ENCODE data around the gene KCTD21.
"Not testable (repeated sequence)": the region's sequence is repeated elsewhere in the genome, so short reads cannot be mapped to it uniquely, and the experiment has no call there.

KCTD21 gene
- total RNA-seq: 2.0 to 29.6 (median 9.2) reads per million in 9 experiments

DNA sequence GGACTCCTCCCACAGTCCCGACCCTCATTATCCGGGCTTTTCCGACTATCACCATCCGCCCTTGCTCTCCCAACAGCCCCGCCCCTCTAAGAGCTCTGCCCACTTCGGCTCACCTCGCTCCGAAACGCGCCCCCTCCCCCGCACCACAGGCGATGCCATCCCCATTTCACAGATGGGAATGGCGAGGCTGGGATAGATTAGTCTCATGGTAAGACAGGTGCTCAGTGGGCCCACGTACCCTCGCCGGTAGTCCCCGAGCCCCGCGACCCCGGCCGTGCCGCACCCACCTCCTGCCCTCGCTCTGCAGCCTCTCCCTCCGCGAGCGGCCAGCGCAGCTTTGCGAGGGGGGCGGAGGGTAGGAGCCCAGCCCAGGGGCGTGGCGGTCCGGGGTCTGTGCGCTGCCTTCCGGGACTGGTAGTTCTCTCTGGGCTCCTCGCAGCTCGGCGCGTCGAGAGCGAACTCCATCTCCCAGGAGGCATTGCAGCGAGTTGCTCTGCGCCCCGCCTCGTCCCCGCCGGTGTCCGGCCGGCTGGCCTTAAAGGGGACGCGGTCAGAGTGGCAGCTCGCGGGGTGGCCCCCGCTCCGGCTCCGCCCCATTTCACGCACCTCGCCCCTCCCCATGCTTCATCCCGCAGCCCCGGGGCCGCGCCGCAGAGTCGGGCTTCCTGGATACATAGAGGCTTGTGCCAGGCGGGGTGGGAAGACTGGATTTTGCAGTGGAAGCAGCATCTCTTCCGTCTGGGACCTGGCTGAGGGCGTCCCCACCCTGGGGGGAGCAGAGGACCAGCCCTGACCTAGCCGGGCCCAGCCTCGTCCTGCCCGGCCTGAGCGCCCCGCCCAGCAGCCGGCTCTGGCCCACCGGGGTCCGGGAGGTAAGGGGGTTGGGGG is at the start of gene KCTD21, which contains the start of gene USP35:
Gene KCTD21 (minus strand): TSS at position 341 of the 888 bp plus-strand sequence. CDS start 14,072 bp downstream, outside the sequence.
Gene USP35 (plus strand): TSS at position 634 of the 888 bp plus-strand sequence. CDS start 7,327 bp downstream, outside the sequence.
- DNase-seq: peak; percentile 86 to 87 (median 86)
- Mint-ChIP-seq H3K27me3 (no peaks in the 10 kb centered on the region), H3K27ac (peak within 1 kb of the TSS; percentile 85 to 88), H3K4me1 (ENCODE audit: low read depth in 2 of 2) (peaks cover 32 to 42% of the 10 kb centered on the region in 2 donors), H3K4me3 (peak within 1 kb of the TSS; percentile 95 to 97), H3K9me3 (no peaks in the 10 kb centered on the region), H3K36me3 (ENCODE audit: insufficient read depth) (peaks cover 18% of the 10 kb centered on the region)
- ATAC-seq (replicated peaks): peak; percentile 86

GRCh38 chr11:78237293-78238046 is 49.0 kb upstream of the KCTD21 start:
- Mint-ChIP-seq H3K27ac (no peak overlapping the region), H3K9me3 (peaks cover 4 to 28% of the 10 kb centered on the region in 2 donors), H3K36me3 (ENCODE audit: insufficient read depth) (peaks cover 2% of the 10 kb centered on the region), H3K4me1 (ENCODE audit: low read depth in 2 of 2) (no peaks in the 10 kb centered on the region), H3K4me3 (no peak overlapping the region), H3K27me3 (peaks cover 12 to 14% of the 10 kb centered on the region in 2 donors)
- DNase-seq: no peak
- no peak for ATAC-seq (replicated peaks)

GRCh38 chr11:78234006-78234405 is 45.6 kb upstream of the KCTD21 start:
- Mint-ChIP-seq H3K27me3 (peaks cover 12 to 14% of the 10 kb centered on the region in 2 donors), H3K4me1 (ENCODE audit: low read depth in 2 of 2) (no peaks in the 10 kb centered on the region), H3K4me3 (no peak overlapping the region), H3K9me3 (peaks cover 0 to 12% of the 10 kb centered on the region in 2 donors), H3K27ac (no peak overlapping the region), H3K36me3 (ENCODE audit: insufficient read depth) (peaks cover 2% of the 10 kb centered on the region)
- no peak for ATAC-seq (replicated peaks)
- DNase-seq: no peak

GRCh38 chr11:78233046-78233445 is 44.6 kb upstream of the KCTD21 start:
- Mint-ChIP-seq H3K9me3 (peaks cover 0 to 12% of the 10 kb centered on the region in 2 donors), H3K27me3 (peaks cover 12 to 14% of the 10 kb centered on the region in 2 donors)
- not testable (repeated sequence) for H3K27ac Mint-ChIP-seq; ATAC-seq (replicated peaks); H3K4me3 Mint-ChIP-seq; H3K36me3 Mint-ChIP-seq (ENCODE audit: insufficient read depth); DNase-seq; H3K4me1 Mint-ChIP-seq (ENCODE audit: low read depth in 2 of 2)

DNA sequence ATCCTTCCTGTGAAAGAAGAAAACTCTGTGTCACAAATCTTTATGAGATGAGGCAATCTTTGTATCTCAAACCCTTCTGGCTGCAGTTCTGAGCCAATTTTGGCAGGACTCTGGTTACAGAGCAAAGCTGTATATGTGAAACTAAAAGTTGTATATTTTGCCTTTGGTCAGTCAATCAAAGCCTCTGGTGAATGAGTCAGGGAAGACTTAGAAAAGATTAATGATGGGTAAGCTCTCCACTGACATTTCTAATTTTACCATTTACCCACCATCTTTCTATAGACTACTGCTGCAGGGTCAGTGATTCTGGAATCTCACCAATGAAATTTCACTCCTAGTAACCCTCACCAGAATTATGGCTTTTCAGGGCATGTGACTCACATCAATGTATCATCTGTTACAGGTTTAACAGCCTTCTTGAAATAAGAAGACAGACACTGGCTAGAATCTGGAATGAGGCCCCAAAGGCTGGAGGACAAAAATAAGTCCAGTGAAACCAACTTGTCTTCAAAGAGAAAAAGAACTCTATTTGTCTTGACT is 43.6 kb upstream of the KCTD21 start:
- ATAC-seq (replicated peaks) (no peak), DNase-seq (no peak)
- no peaks in the 10 kb centered on the region for H3K4me1 Mint-ChIP-seq (ENCODE audit: low read depth in 2 of 2)
- H3K36me3 Mint-ChIP-seq (ENCODE audit: insufficient read depth): peaks cover 5% of the 10 kb centered on the region
- no peak overlapping the region for H3K27ac Mint-ChIP-seq
- H3K4me3 Mint-ChIP-seq: no peak overlapping the region
- H3K9me3 Mint-ChIP-seq: peaks cover 0 to 2% of the 10 kb centered on the region in 2 donors
- peaks cover 2 to 3% of the 10 kb centered on the region in 2 donors for H3K27me3 Mint-ChIP-seq

GRCh38 chr11:78230161-78230877 is 41.9 kb upstream of the KCTD21 start:
- Mint-ChIP-seq H3K4me1 (ENCODE audit: low read depth in 2 of 2) (no peaks in the 10 kb centered on the region), H3K27ac (peak overlapping the region in 1 of 2 donors; percentile 2), H3K27me3 (no peaks in the 10 kb centered on the region), H3K36me3 (ENCODE audit: insufficient read depth) (peaks cover 5% of the 10 kb centered on the region), H3K9me3 (no peaks in the 10 kb centered on the region), H3K4me3 (no peak overlapping the region)
- ATAC-seq (replicated peaks) (no peak), DNase-seq (no peak)

DNA sequence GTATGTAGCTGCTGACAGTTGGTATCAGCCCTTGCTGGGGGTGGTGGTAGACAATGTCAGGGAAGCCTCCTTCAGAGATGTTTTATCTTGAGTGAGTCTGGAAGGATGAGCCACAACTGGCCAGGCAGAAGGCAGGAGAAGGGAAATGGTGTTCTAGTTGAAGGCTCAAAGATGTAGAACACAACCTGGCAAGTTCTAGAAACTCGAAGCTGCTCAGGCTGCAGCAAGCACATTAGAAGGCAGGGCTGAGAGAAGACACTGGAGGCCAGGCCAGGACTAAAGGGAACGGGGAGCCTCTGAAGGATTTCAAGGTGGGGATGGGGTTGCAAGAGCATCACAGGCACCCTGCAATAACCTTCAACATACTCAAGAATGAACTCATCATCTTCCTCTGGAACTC is 40.7 kb upstream of the KCTD21 start:
- no peak for ATAC-seq (replicated peaks)
- no peaks in the 10 kb centered on the region for H3K4me1 Mint-ChIP-seq (ENCODE audit: low read depth in 2 of 2)
- H3K9me3 Mint-ChIP-seq: no peaks in the 10 kb centered on the region
- no peak overlapping the region for H3K4me3 Mint-ChIP-seq
- peaks cover 9% of the 10 kb centered on the region for H3K36me3 Mint-ChIP-seq (ENCODE audit: insufficient read depth)
- H3K27ac Mint-ChIP-seq: peak overlapping the region in 1 of 2 donors; percentile 18
- DNase-seq: no peak
- H3K27me3 Mint-ChIP-seq: no peaks in the 10 kb centered on the region

- no peaks in the 10 kb centered on the region for H3K27me3 Mint-ChIP-seq
- DNase-seq (peak in 1 of 3 experiments; percentile 6), ATAC-seq (replicated peaks) (peak; percentile 47)
- H3K36me3 Mint-ChIP-seq (ENCODE audit: insufficient read depth): peaks cover 11% of the 10 kb centered on the region
- H3K9me3 Mint-ChIP-seq: no peaks in the 10 kb centered on the region
- H3K27ac Mint-ChIP-seq: peak overlapping the region in 1 of 2 donors; percentile 18
- no peak overlapping the region for H3K4me3 Mint-ChIP-seq
- H3K4me1 Mint-ChIP-seq (ENCODE audit: low read depth in 2 of 2): peaks cover 0 to under 1% of the 10 kb centered on the region in 2 donors
These were observed 40.0 kb upstream of the KCTD21 start for GRCh38 chr11:78228467-78228866.

GRCh38 chr11:78227921-78228320 is 39.5 kb upstream of the KCTD21 start:
- no peaks in the 10 kb centered on the region for H3K27me3 Mint-ChIP-seq

DNA sequence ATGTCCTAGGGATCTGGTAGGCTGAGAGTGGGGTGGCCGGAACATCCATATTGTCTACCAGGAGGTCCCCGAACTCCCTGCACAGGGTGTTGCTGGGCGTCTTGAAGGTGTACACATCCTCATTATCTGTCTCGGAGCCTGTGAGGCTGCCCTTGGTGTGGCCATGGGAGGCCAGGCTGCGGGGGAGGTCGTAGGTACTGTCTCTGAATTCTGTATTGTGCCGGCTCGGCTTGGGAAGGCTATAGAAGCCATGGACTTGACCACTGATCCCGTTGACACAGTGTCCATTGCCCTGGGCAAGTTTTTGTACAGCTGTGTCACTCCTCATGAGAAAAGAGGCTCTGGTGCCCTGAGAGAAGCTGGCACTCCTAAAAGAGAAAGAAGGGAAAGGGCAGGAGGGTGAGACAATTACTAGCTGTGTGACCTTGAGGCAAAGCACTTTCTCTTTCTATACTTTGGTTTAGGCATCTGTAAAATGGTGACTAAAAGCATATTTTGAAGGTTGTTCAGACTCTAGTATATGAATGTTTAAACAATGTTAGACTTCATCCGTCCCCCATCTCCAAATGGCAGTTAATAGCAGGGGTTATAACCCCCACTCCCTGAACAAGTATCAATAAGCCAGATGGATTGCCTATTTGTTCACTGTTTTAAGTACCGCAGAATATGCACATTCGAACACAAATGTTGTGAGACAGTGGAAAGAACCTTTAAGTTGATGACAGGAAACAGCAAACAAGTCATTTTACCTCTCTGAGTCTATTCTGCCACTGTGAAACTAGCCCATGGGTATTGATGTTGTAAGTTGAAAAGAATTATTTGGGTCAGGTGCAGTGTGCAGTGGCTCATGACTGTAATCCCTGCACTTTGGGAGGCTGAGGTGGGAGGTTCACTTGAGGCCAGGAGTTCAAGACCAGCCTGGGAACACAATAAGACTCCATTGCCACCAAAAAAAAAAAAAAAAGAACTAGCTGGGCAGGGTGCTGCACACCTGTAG is 38.6 kb upstream of the KCTD21 start:
- DNase-seq (no peak), ATAC-seq (replicated peaks) (no peak)
- H3K9me3 Mint-ChIP-seq: no peaks in the 10 kb centered on the region
- H3K27ac Mint-ChIP-seq: no peak overlapping the region
- peaks cover 11% of the 10 kb centered on the region for H3K36me3 Mint-ChIP-seq (ENCODE audit: insufficient read depth)
- H3K4me1 Mint-ChIP-seq (ENCODE audit: low read depth in 2 of 2): peaks cover 0 to 3% of the 10 kb centered on the region in 2 donors
- no peak overlapping the region for H3K4me3 Mint-ChIP-seq
- H3K27me3 Mint-ChIP-seq: no peaks in the 10 kb centered on the region

More at GRCh38 chr11:78227921-78228320, 39.5 kb upstream of the KCTD21 start:
- ATAC-seq (replicated peaks) (no peak), DNase-seq (no peak)
- Mint-ChIP-seq H3K4me3 (no peak overlapping the region), H3K27ac (no peak overlapping the region), H3K4me1 (ENCODE audit: low read depth in 2 of 2) (peaks cover 0 to 3% of the 10 kb centered on the region in 2 donors), H3K9me3 (no peaks in the 10 kb centered on the region), H3K36me3 (ENCODE audit: insufficient read depth) (peaks cover 11% of the 10 kb centered on the region)

DNA sequence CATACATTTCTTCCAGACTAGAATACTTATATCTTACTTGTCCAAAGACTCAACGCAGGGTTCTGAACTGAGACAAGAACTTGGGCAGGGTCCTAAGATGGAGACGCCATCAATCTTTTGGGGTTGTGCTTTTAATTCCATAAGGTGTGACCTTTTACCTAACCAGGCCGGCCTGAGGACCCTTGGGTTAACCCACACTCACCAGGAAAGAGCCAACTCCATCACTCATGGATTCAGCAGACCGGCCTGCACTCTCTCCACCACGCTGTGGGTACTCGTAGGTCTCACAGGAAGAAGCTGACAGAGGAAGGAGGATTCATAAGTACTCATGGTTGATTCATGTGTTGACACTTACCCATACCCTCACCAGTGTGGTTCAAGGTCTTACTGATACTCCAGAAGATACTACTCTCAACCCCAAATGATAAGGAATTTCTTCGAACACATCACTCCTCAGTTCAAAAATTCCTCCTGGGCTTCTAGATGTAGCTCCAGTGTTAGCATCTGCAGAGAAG is 36.5 kb upstream of the KCTD21 start:
- no peak overlapping the region for H3K27ac Mint-ChIP-seq
- no peaks in the 10 kb centered on the region for H3K27me3 Mint-ChIP-seq
- no peak for DNase-seq
- H3K36me3 Mint-ChIP-seq (ENCODE audit: insufficient read depth): peaks cover 14% of the 10 kb centered on the region
- no peak for ATAC-seq (replicated peaks)
- H3K9me3 Mint-ChIP-seq: no peaks in the 10 kb centered on the region
- H3K4me1 Mint-ChIP-seq (ENCODE audit: low read depth in 2 of 2): peaks cover 0 to 3% of the 10 kb centered on the region in 2 donors
- H3K4me3 Mint-ChIP-seq: no peak overlapping the region

DNA sequence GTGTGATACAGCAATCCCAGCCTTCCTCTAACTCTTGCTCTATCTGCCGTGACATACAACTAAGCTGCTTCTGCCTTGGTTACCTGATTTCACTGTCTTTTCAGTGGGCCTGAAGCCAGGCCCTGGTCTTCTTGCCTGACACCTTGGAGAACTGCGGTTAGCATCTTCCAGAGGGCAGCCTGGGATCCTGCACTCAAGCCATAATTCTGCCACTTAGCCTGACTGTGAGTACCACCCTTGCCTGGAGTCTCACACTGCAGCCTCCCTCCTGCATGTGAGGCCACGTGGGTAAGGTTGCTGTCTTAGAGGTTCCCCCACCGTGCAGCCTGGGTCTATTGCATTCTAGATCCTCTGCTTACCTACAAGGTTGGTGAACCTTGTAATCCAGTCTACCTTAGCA is 36.1 kb upstream of the KCTD21 start:
- peaks cover 0 to 3% of the 10 kb centered on the region in 2 donors for H3K4me1 Mint-ChIP-seq (ENCODE audit: low read depth in 2 of 2)
- DNase-seq: no peak
- H3K9me3 Mint-ChIP-seq: no peaks in the 10 kb centered on the region
- no peak overlapping the region for H3K4me3 Mint-ChIP-seq
- peaks cover 14% of the 10 kb centered on the region for H3K36me3 Mint-ChIP-seq (ENCODE audit: insufficient read depth)
- no peak for ATAC-seq (replicated peaks)
- H3K27ac Mint-ChIP-seq: no peak overlapping the region
- H3K27me3 Mint-ChIP-seq: no peaks in the 10 kb centered on the region
